Measurements from ENCODE around the gene MXRA5. TPM values are rescaled to one million over a fixed set of nuclear protein-coding genes. Genes with fewer than 3 reads are reported as not detected.
"Not testable (repeated sequence)": the region's sequence is repeated elsewhere in the genome, so short reads cannot be mapped to it uniquely, and the experiment has no call there.

The MXRA5 gene
- total and polyA plus RNA-seq, 2 of the 8 experiments (the other 6 are each of a cell fraction or from before 2014, with no cell fraction given) = 0.56 to 1.7 TPM

- H4K91ac ChIP-seq (replicated peaks; ENCODE audit: insufficient read length, low read length); DNase-seq (ENCODE audit: low read depth in 1 of 2, low spot score in 2 of 2); H3K14ac ChIP-seq (ENCODE audit: insufficient read length); H2BK20ac ChIP-seq (ENCODE audit: low read length); POLR2A ChIA-PET (ENCODE audit: partially characterized antibody); H2AFZ ChIP-seq (ENCODE audit: low read length); H3K4me1 ChIP-seq (replicated peaks in 1 of 4; ENCODE audit: control insufficient read depth in 3 of 4, insufficient read depth in 4 of 4, low read length in 3 of 4); H2BK12ac ChIP-seq (ENCODE audit: low read depth, low read length); H3K18ac ChIP-seq (ENCODE audit: extremely low read depth, low read length); H2BK5ac ChIP-seq (ENCODE audit: low read depth, low read length); H3K23me2 ChIP-seq (ENCODE audit: low read depth, low read length); H2BK15ac ChIP-seq (ENCODE audit: low read length); H3K36me3 ChIP-seq (ENCODE audit: control insufficient read depth in 2 of 4, insufficient read depth in 4 of 4, low read length in 3 of 4); H4K8ac ChIP-seq (ENCODE audit: extremely low read depth, insufficient read depth, low read length); H3K4me3 ChIP-seq (ENCODE audit: extremely low read depth in 1 of 4, insufficient read depth in 2 of 4, low read depth in 3 of 4, low read length in 4 of 4); H3K27ac ChIP-seq (ENCODE audit: low read depth, low read length); H2BK120ac ChIP-seq (replicated peaks; ENCODE audit: low read depth, low read length); H3K56ac ChIP-seq (replicated peaks; ENCODE audit: insufficient read length, low read depth, low read length); H4K5ac ChIP-seq (ENCODE audit: insufficient read length, low read depth, low read length); H3K9me3 ChIP-seq (ENCODE audit: insufficient read depth in 2 of 2, low read depth in 1 of 2, low read length in 1 of 2); H3K4ac ChIP-seq (replicated peaks; ENCODE audit: insufficient read length, low read depth, low read length); H3K23ac ChIP-seq (ENCODE audit: insufficient read length); H2AK5ac ChIP-seq (ENCODE audit: low read depth, low read length); FAIRE-seq; H3K27me3 ChIP-seq (replicated peaks in 1 of 4; ENCODE audit: control insufficient read depth in 3 of 4, extremely low read depth in 1 of 4, insufficient read depth in 3 of 4, low read length in 3 of 4); H3K9ac ChIP-seq (replicated peaks in 1 of 4; ENCODE audit: extremely low read depth in 1 of 4, low read depth in 3 of 4, low read length in 3 of 4); H4K20me1 ChIP-seq (replicated peaks in 1 of 2; ENCODE audit: control insufficient read depth in 1 of 2, insufficient read depth in 2 of 2, low read length in 2 of 2); H3K4me2 ChIP-seq (ENCODE audit: insufficient read depth in 1 of 2, low read depth in 2 of 2, low read length in 2 of 2); H3K79me2 ChIP-seq (ENCODE audit: control insufficient read depth in 1 of 2, insufficient read depth in 2 of 2, low read length in 2 of 2); H3K79me1 ChIP-seq (ENCODE audit: low read depth, low read length): not testable (repeated sequence)
- 100% methylated on average over 3 of the region's 3 CpGs; no CpG with 5 or more reads in 1 of the 2 experiments for WGBS, 2 experiments (ENCODE audit: extremely low coverage in 1 of 2, insufficient coverage in 1 of 2, insufficient read length in 1 of 2, insufficient replicate concordance in 2 of 2, low coverage in 1 of 2, low lambda C conversion rate in 2 of 2, missing lambda C conversion rate in 1 of 2)
- CTCF ChIA-PET (ENCODE audit: partially characterized antibody) = interaction anchor here (0.6 kb wide), 1 partner anchor 265 kb away, joined by 3 read pairs; no protein-coding TSS in a partner anchor
Observed at GRCh38 chrX:3352741-3353140, 6.3 kb upstream of the MXRA5 start.
